Ishikawa (cell line): ENCODE data around the gene MRPL11.

Experiments used
- CEBPB ChIP-seq: IDR thresholded peaks from 2 replicates; pipeline ENCODE4 v1.6.1; 2012
- EGR1 ChIP-seq: IDR thresholded peaks from 2 replicates; pipeline ENCODE4 v1.6.1; 2012
- EP300 ChIP-seq: IDR thresholded peaks from 2 replicates; pipeline ENCODE4 v1.6.1; 2012; ENCODE audit warnings: borderline replicate concordance
- FOXM1 ChIP-seq: IDR thresholded peaks from 2 replicates; pipeline ENCODE4 v1.6.1; 2012; ENCODE audit warnings: low read depth, borderline replicate concordance
- RAD21 ChIP-seq: IDR thresholded peaks from 2 replicates; pipeline ENCODE4 v1.6.1; 2012; ENCODE audit warnings: low read depth
- TAF1 ChIP-seq: IDR thresholded peaks from 2 replicates; pipeline ENCODE4 v1.6.1; 2012; ENCODE audit warnings: low read depth, mild to moderate bottlenecking
- TEAD4 ChIP-seq: IDR thresholded peaks from 2 replicates; pipeline ENCODE4 v1.6.1; 2012
- YY1 ChIP-seq: IDR thresholded peaks from 2 replicates; pipeline ENCODE4 v1.6.1; 2012; ENCODE audit warnings: low read depth
- TF ChIP-seq, protein P1 (sequence below): IDR thresholded peaks from 2 replicates; pipeline ENCODE4 v1.6.1; 2012; ENCODE audit warnings: low read depth, mild to moderate bottlenecking
- TF ChIP-seq, protein P2 (sequence below): IDR thresholded peaks from 2 replicates; pipeline ENCODE4 v1.6.1; 2012
- TF ChIP-seq, protein P3 (sequence below): IDR thresholded peaks from 2 replicates; pipeline ENCODE4 v1.6.1; 2012

- TF ChIP-seq, protein P1, sequence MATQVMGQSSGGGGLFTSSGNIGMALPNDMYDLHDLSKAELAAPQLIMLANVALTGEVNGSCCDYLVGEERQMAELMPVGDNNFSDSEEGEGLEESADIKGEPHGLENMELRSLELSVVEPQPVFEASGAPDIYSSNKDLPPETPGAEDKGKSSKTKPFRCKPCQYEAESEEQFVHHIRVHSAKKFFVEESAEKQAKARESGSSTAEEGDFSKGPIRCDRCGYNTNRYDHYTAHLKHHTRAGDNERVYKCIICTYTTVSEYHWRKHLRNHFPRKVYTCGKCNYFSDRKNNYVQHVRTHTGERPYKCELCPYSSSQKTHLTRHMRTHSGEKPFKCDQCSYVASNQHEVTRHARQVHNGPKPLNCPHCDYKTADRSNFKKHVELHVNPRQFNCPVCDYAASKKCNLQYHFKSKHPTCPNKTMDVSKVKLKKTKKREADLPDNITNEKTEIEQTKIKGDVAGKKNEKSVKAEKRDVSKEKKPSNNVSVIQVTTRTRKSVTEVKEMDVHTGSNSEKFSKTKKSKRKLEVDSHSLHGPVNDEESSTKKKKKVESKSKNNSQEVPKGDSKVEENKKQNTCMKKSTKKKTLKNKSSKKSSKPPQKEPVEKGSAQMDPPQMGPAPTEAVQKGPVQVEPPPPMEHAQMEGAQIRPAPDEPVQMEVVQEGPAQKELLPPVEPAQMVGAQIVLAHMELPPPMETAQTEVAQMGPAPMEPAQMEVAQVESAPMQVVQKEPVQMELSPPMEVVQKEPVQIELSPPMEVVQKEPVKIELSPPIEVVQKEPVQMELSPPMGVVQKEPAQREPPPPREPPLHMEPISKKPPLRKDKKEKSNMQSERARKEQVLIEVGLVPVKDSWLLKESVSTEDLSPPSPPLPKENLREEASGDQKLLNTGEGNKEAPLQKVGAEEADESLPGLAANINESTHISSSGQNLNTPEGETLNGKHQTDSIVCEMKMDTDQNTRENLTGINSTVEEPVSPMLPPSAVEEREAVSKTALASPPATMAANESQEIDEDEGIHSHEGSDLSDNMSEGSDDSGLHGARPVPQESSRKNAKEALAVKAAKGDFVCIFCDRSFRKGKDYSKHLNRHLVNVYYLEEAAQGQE, result no peak
- TF ChIP-seq, protein P2, sequence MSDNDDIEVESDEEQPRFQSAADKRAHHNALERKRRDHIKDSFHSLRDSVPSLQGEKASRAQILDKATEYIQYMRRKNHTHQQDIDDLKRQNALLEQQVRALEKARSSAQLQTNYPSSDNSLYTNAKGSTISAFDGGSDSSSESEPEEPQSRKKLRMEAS, result no peak
- TF ChIP-seq TAF1 (no peak), EGR1 (no peak), RAD21 (no peak), EP300 (no peak), TEAD4 (no peak), FOXM1 (no peak), YY1 (no peak), CEBPB (no peak)
- TF ChIP-seq, protein P3, sequence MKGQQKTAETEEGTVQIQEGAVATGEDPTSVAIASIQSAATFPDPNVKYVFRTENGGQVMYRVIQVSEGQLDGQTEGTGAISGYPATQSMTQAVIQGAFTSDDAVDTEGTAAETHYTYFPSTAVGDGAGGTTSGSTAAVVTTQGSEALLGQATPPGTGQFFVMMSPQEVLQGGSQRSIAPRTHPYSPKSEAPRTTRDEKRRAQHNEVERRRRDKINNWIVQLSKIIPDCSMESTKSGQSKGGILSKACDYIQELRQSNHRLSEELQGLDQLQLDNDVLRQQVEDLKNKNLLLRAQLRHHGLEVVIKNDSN, result no peak
Measured at GRCh38 chr11:66470015-66470414, 31.4 kb upstream of the MRPL11 start.
